ENCODE data around the gene TRIM31.
"Not testable (repeated sequence)": the region's sequence is repeated elsewhere in the genome, so short reads cannot be mapped to it uniquely, and the experiment has no call there.

TRIM31 gene

DNA sequence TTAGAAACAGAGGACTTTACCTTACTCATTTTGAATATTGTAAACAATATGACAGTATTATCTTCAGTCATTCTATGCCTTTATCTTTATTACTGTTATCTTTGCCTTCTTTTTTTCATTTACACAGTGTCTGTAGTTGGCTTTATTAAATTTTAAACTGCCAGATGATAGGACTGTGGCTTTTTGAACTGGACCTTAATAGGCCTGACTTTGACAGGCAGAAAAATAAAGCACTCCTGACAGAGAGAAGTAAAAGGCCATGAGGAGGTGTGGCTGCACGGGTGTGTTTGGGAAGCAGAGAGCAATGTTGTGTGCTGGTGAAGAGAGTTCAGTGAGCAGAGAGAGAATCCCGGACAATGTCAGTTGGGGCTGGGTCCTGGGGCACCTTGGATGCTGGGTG is 30.9 kb upstream of the TRIM31 start:
- Histone ChIP-seq H3K27ac (ENCODE audit: low read depth, low read length) (no peak overlapping the region), H3K27me3 (ENCODE audit: low read length) (0 out of 2 replicates have a peak, but pooled peaks cover 4% of the 10 kb centered on the region), H3F3A (ENCODE audit: insufficient read depth) (no peaks in the 10 kb centered on the region), H3K36me3 (ENCODE audit: low read length) (no peaks in the 10 kb centered on the region), H2AFZ (ENCODE audit: low read depth, low read length, severe bottlenecking) (no peak overlapping the region), H3K9me3 (ENCODE audit: insufficient read depth, low read length) (no peaks in the 10 kb centered on the region), H4K20me1 (ENCODE audit: low read depth, low read length) (no peaks in the 10 kb centered on the region), H3K9ac (ENCODE audit: low read length) (no peak overlapping the region), H3K4me2 (ENCODE audit: low read depth, low read length, poor library complexity, severe bottlenecking) (no peak overlapping the region), H3K4me3 (ENCODE audit: insufficient read depth, low read length, poor library complexity, severe bottlenecking) (no peak overlapping the region), H3K79me2 (ENCODE audit: insufficient read depth, low read length) (no peaks in the 10 kb centered on the region), H3K9me2 (replicated peaks; ENCODE audit: insufficient read depth, low read length) (no peaks in the 10 kb centered on the region)
- TF ChIP-seq, protein P1, sequence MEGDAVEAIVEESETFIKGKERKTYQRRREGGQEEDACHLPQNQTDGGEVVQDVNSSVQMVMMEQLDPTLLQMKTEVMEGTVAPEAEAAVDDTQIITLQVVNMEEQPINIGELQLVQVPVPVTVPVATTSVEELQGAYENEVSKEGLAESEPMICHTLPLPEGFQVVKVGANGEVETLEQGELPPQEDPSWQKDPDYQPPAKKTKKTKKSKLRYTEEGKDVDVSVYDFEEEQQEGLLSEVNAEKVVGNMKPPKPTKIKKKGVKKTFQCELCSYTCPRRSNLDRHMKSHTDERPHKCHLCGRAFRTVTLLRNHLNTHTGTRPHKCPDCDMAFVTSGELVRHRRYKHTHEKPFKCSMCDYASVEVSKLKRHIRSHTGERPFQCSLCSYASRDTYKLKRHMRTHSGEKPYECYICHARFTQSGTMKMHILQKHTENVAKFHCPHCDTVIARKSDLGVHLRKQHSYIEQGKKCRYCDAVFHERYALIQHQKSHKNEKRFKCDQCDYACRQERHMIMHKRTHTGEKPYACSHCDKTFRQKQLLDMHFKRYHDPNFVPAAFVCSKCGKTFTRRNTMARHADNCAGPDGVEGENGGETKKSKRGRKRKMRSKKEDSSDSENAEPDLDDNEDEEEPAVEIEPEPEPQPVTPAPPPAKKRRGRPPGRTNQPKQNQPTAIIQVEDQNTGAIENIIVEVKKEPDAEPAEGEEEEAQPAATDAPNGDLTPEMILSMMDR (IDR thresholded peaks at IDR 0.05; ENCODE audit: insufficient read depth, low read length, poor library complexity, severe bottlenecking) = no peak
- TF ChIP-seq EZH2phosphoT487 (conservative IDR thresholded peaks at IDR 0.05; ENCODE audit: low read length) = no peak

DNA sequence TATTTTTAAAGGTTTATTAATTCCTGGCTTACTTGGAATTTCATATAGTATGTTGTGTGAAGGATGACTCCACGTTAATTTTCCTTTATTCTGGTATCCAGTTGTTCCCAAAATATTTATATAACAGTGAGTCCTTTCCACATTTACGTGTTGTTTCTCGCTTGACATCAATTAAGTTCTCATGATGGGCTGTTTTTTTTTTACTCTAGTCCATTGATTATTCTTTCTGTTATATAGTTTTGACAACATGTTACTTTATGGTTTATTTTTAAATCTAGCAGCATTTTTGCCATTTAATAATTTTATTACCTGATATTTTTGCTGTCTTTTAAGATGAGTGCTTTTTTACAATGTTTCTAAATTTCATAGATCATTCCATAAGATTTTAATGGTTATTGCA is 29.8 kb upstream of the TRIM31 start:
- Histone ChIP-seq H3K9ac (ENCODE audit: low read length) (no peak overlapping the region), H3K36me3 (ENCODE audit: low read length) (no peaks in the 10 kb centered on the region), H3K9me2 (replicated peaks; ENCODE audit: insufficient read depth, low read length) (no peaks in the 10 kb centered on the region), H3K27me3 (ENCODE audit: low read length) (0 out of 2 replicates have a peak, but pooled peaks cover 4% of the 10 kb centered on the region), H3F3A (ENCODE audit: insufficient read depth) (no peaks in the 10 kb centered on the region), H3K79me2 (ENCODE audit: insufficient read depth, low read length) (no peaks in the 10 kb centered on the region), H2AFZ (ENCODE audit: low read depth, low read length, severe bottlenecking) (no peak overlapping the region), H3K4me2 (ENCODE audit: low read depth, low read length, poor library complexity, severe bottlenecking) (no peak overlapping the region), H4K20me1 (ENCODE audit: low read depth, low read length) (no peaks in the 10 kb centered on the region), H3K4me3 (ENCODE audit: insufficient read depth, low read length, poor library complexity, severe bottlenecking) (no peak overlapping the region), H3K27ac (ENCODE audit: low read depth, low read length) (no peak overlapping the region), H3K9me3 (ENCODE audit: insufficient read depth, low read length) (no peaks in the 10 kb centered on the region)
- TF ChIP-seq, protein P1 (IDR thresholded peaks at IDR 0.05; ENCODE audit: insufficient read depth, low read length, poor library complexity, severe bottlenecking) = no peak
- no peak for TF ChIP-seq EZH2phosphoT487 (conservative IDR thresholded peaks at IDR 0.05; ENCODE audit: low read length)

DNA sequence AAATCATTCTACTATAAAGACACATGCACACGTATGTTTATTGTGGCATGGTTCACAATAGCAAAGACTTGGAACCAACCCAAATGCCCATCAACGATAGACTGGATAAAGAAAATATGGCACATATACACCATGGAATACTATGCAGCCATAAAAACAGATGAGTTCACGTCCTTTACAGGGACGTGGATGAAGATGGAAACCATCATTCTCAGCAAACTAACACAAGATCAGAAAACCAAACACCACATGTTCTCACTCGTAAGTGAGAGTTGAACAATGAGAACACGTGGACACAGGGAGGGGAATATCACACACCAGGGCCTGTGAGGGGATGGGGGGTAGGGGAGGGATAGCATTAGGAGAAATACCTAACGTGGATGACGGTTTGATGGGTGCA is 27.4 kb upstream of the TRIM31 start:
- H3K9me2 ChIP-seq (replicated peaks; ENCODE audit: insufficient read depth, low read length); H3K27ac ChIP-seq (ENCODE audit: low read depth, low read length): not testable (repeated sequence)

DNA sequence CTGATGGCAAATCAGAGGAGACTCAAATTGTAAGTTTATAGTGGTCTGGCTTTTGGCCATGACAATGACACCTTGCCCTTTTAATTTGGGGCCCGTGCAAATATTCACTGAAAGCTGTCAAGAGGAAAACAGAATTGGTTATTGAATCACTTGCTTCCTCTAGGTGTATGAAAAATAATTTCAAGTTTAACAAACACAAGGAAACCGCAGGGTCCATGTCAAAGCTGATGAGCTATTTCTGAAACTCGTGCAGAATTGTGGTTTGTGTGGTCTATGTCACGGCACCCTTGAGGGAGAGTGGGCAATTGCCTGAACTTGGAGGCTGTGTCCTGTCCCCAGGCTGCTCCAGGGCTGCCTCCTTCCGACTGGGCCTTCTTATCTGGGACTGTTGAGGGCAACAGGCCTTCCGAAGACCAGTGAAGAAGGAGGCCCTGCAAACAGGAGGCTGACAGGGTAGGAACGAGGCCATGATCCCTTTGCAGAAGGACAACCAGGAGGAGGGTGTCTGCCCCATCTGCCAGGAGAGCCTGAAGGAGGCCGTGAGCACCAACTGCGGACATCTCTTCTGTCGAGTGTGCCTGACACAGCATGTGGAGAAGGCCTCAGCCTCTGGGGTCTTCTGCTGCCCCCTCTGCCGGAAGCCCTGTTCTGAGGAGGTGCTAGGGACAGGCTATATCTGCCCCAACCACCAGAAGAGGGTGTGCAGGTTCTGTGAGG is 23.8 kb upstream of the TRIM31 start:
- no peaks in the 10 kb centered on the region for H3K36me3 ChIP-seq (ENCODE audit: low read length)
- no peak overlapping the region for H3K27ac ChIP-seq (ENCODE audit: low read depth, low read length)
- H3K4me2 ChIP-seq (ENCODE audit: low read depth, low read length, poor library complexity, severe bottlenecking) = no peak overlapping the region
- H3K27me3 ChIP-seq (ENCODE audit: low read length) = no peaks in the 10 kb centered on the region
- H3K9ac ChIP-seq (ENCODE audit: low read length) = no peak overlapping the region
- no peaks in the 10 kb centered on the region for H3K9me2 ChIP-seq (replicated peaks; ENCODE audit: insufficient read depth, low read length)
- H4K20me1 ChIP-seq (ENCODE audit: low read depth, low read length) = no peaks in the 10 kb centered on the region
- no peaks in the 10 kb centered on the region for H3F3A ChIP-seq (ENCODE audit: insufficient read depth)
- H3K79me2 ChIP-seq (ENCODE audit: insufficient read depth, low read length) = no peaks in the 10 kb centered on the region
- TF ChIP-seq, protein P1 (IDR thresholded peaks at IDR 0.05; ENCODE audit: insufficient read depth, low read length, poor library complexity, severe bottlenecking) = no peak
- no peak for TF ChIP-seq EZH2phosphoT487 (conservative IDR thresholded peaks at IDR 0.05; ENCODE audit: low read length)
- no peak overlapping the region for H2AFZ ChIP-seq (ENCODE audit: low read depth, low read length, severe bottlenecking)
- H3K9me3 ChIP-seq (ENCODE audit: insufficient read depth, low read length) = no peaks in the 10 kb centered on the region
- no peak overlapping the region for H3K4me3 ChIP-seq (ENCODE audit: insufficient read depth, low read length, poor library complexity, severe bottlenecking)

More for the DNA sequence above, 27.4 kb upstream of the TRIM31 start:
- H3K9me3 ChIP-seq (ENCODE audit: insufficient read depth, low read length); H3K79me2 ChIP-seq (ENCODE audit: insufficient read depth, low read length); H3F3A ChIP-seq (ENCODE audit: insufficient read depth); H3K4me2 ChIP-seq (ENCODE audit: low read depth, low read length, poor library complexity, severe bottlenecking); H3K36me3 ChIP-seq (ENCODE audit: low read length); H3K4me3 ChIP-seq (ENCODE audit: insufficient read depth, low read length, poor library complexity, severe bottlenecking); H3K27me3 ChIP-seq (ENCODE audit: low read length); H3K9ac ChIP-seq (ENCODE audit: low read length); H2AFZ ChIP-seq (ENCODE audit: low read depth, low read length, severe bottlenecking); H4K20me1 ChIP-seq (ENCODE audit: low read depth, low read length): not testable (repeated sequence)

All from SU-DHL-6 (cell line).